ENCODE measurements around the gene CELF2. TPM values are rescaled to one million over a fixed set of nuclear protein-coding genes. Genes with fewer than 3 reads are reported as not detected.
A peak's percentile ranks its signal among the peaks of the same experiment; 100 is the strongest.

CELF2 gene
- total RNA-seq, 6 donors from 2014 or later = 82.7 to 193 (median 120) TPM

DNA sequence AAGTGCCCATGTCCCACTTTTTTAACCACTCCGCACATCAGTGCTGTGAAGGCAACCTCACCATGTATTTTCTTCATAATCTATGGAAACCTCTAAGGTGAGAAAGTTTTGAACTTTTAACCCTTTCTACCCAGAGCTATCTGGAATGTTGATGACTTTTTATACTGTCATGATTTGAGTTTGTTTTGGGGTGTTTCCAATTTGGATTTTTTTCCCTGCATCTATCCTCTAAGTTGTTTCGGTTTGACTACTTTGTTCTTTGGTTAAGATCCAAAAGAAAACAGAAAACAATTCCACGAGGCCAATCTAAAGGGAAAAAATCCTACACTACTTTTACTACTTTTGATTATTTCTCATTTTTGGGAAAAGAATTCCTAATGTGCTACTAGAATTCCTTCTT is 314.1 kb downstream of the CELF2 start:
- TF ChIP-seq EP300 (IDR thresholded peaks at IDR 0.05) = no peak
- TF ChIP-seq, protein P1, sequence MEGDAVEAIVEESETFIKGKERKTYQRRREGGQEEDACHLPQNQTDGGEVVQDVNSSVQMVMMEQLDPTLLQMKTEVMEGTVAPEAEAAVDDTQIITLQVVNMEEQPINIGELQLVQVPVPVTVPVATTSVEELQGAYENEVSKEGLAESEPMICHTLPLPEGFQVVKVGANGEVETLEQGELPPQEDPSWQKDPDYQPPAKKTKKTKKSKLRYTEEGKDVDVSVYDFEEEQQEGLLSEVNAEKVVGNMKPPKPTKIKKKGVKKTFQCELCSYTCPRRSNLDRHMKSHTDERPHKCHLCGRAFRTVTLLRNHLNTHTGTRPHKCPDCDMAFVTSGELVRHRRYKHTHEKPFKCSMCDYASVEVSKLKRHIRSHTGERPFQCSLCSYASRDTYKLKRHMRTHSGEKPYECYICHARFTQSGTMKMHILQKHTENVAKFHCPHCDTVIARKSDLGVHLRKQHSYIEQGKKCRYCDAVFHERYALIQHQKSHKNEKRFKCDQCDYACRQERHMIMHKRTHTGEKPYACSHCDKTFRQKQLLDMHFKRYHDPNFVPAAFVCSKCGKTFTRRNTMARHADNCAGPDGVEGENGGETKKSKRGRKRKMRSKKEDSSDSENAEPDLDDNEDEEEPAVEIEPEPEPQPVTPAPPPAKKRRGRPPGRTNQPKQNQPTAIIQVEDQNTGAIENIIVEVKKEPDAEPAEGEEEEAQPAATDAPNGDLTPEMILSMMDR (IDR thresholded peaks at IDR 0.05) = no peak
- no peak for TF ChIP-seq POLR2AphosphoS5 (IDR thresholded peaks at IDR 0.05)
- TF ChIP-seq POLR2A (IDR thresholded peaks at IDR 0.05) = no peak
- 72 to 79% methylated on average over 3 of the region's 3 CpGs for WGBS, 2 donors

GRCh38 chr10:11332846-11333245 is 315.2 kb downstream of the CELF2 start:
- ATAC-seq (ENCODE audit: low FRiP score in 2 of 2) (no peak), DNase-seq (no peak)
- Histone ChIP-seq H3K4me3 (no peak overlapping the region), H3K36me3 (peaks cover under 1 to 31% (median 11%) of the 10 kb centered on the region in 4 donors), H3K9me3 (no peaks in the 10 kb centered on the region), H3K27me3 (no peaks in the 10 kb centered on the region), H3K4me1 (peaks cover 3 to 17% (median 10%) of the 10 kb centered on the region in 4 donors), H3K27ac (no peak overlapping the region)
- WGBS, 2 donors = 81 to 86% methylated on average over 10 of the region's 10 CpGs
- TF ChIP-seq, protein P1 (IDR thresholded peaks at IDR 0.05) = no peak
- TF ChIP-seq EP300 (IDR thresholded peaks at IDR 0.05) (no peak), POLR2AphosphoS5 (IDR thresholded peaks at IDR 0.05) (no peak), POLR2A (IDR thresholded peaks at IDR 0.05) (no peak)

More for the DNA sequence above, 314.1 kb downstream of the CELF2 start:
- ATAC-seq (ENCODE audit: low FRiP score in 2 of 2) (no peak), DNase-seq (no peak)
- H3K27ac ChIP-seq = no peak overlapping the region
- no peak overlapping the region for H3K4me3 ChIP-seq
- peaks cover 3 to 17% (median 10%) of the 10 kb centered on the region in 4 donors for H3K4me1 ChIP-seq
- peaks cover 6 to 34% (median 16%) of the 10 kb centered on the region in 4 donors for H3K36me3 ChIP-seq
- H3K9me3 ChIP-seq = no peaks in the 10 kb centered on the region
- H3K27me3 ChIP-seq = no peaks in the 10 kb centered on the region

- Histone ChIP-seq H3K27ac (peak overlapping the region in 1 of 4 donors; percentile 11), H3K4me3 (no peak overlapping the region), H3K9me3 (no peaks in the 10 kb centered on the region), H3K27me3 (no peaks in the 10 kb centered on the region), H3K36me3 (peaks cover 0 to 17% (median 4%) of the 10 kb centered on the region in 4 donors), H3K4me1 (peaks cover 3 to 17% (median 7%) of the 10 kb centered on the region in 4 donors)
- TF ChIP-seq, protein P1 (IDR thresholded peaks at IDR 0.05) = no peak
- TF ChIP-seq POLR2AphosphoS5 (IDR thresholded peaks at IDR 0.05) (no peak), POLR2A (IDR thresholded peaks at IDR 0.05) (no peak), EP300 (IDR thresholded peaks at IDR 0.05) (no peak)
- ATAC-seq (ENCODE audit: low FRiP score in 2 of 2) = no peak
- 52 to 64% methylated on average over 8 of the region's 8 CpGs for WGBS, 2 donors
- DNase-seq = no peak
These were observed 316.8 kb downstream of the CELF2 start for GRCh38 chr10:11334436-11334835.

DNA sequence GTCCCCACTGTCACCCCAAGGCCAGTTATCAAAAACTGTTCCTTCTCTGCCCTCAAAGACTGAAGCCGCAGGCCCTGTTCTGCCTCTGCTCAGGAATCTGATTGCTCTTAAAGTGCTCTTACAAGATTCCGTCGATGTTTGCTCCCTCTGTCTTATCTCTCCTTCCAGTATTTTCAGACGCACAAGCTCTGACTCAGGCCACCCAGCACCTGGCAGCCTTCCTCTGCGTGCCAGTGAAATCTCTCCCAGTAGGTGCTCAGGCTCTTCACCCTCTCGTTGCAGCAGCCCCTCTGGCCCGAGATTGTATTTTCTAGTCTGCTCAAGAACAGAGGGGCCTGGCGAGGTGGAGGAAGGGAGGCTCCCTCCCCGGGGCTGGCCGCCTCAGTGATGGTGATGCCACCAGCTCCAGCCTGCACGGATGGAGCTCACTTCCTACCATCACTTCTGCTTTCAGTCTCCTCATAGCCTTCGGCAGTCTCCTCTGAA is 317.5 kb downstream of the CELF2 start:
- no peak overlapping the region for H3K27ac ChIP-seq
- H3K9me3 ChIP-seq = no peaks in the 10 kb centered on the region
- ATAC-seq (ENCODE audit: low FRiP score in 2 of 2) = peak; percentile 32 to 78
- 50 to 56% methylated on average over 12 of the region's 12 CpGs for WGBS, 2 donors
- TF ChIP-seq EP300 (IDR thresholded peaks at IDR 0.05) (no peak), POLR2A (IDR thresholded peaks at IDR 0.05) (no peak), POLR2AphosphoS5 (IDR thresholded peaks at IDR 0.05) (no peak)
- TF ChIP-seq, protein P1 (IDR thresholded peaks at IDR 0.05) = no peak
- no peaks in the 10 kb centered on the region for H3K27me3 ChIP-seq
- no peak overlapping the region for H3K4me3 ChIP-seq
- DNase-seq = peak; percentile 50 to 53
- H3K36me3 ChIP-seq = peaks cover 0 to 17% (median 4%) of the 10 kb centered on the region in 4 donors
- peaks cover 3 to 17% (median 7%) of the 10 kb centered on the region in 4 donors for H3K4me1 ChIP-seq
